NCI-H2196 treated with DMSO at 0.1 percent for 48 hours (cell line): ENCODE data around the gene IL36G.

Experiments used
- DNase-seq: peaks from one replicate; lab custom pipeline; 2025; ENCODE audit not compliant: unreplicated experiment; lab: John Stamatoyannopoulos, UW

The IL36G gene

GRCh38 chr2:113015655-113016054, 37.8 kb downstream of the IL36G start:
- no peak for DNase-seq

- no peak for DNase-seq
Measured at GRCh38 chr2:113018509-113018908, 40.7 kb downstream of the IL36G start.

- DNase-seq = no peak
Measured at GRCh38 chr2:113021312-113021711, 43.5 kb downstream of the IL36G start.

- no peak for DNase-seq
Measured at GRCh38 chr2:113024764-113025163, 47.0 kb downstream of the IL36G start.

- no peak for DNase-seq
Measured at GRCh38 chr2:113025737-113026136, 47.9 kb downstream of the IL36G start.

- no peak for DNase-seq
Measured at GRCh38 chr2:113027691-113028090, 49.9 kb downstream of the IL36G start.

GRCh38 chr2:113028112-113028511, 50.3 kb downstream of the IL36G start:
- DNase-seq = no peak

- DNase-seq = no peak
Measured at GRCh38 chr2:113032737-113033136, 54.9 kb downstream of the IL36G start.

GRCh38 chr2:113034016-113034415, 56.2 kb downstream of the IL36G start:
- no peak for DNase-seq
